Peyer's patch (tissue), 4 donors: ENCODE results near the gene C3orf52.

Source experiments
- CTCF ChIP-seq, 6 experiments: fragments of 450-650 bp in 4 of 6; fragments of 200-600 bp in 2 of 6; sonication (generic) in 1 of 6; IDR thresholded peaks; one replicate each; pipeline ENCODE4 v1.5.1; 2017 to 2019; ENCODE audit warnings: antibody characterized with exemption in 6 of 6, mild to moderate bottlenecking in 3 of 6, moderate library complexity in 1 of 6
- POLR2A ChIP-seq, 2 donors: fragments of 450-650 bp; IDR thresholded peaks; one replicate each; pipeline ENCODE4 v1.5.1; 2017; ENCODE audit warnings: antibody characterized with exemption in 2 of 2, mild to moderate bottlenecking in 2 of 2, moderate library complexity in 2 of 2

- TF ChIP-seq POLR2A (IDR thresholded peaks at IDR 0.05) = no peak
- no peak for TF ChIP-seq CTCF (IDR thresholded peaks at IDR 0.05)
These were observed 38.9 kb downstream of the C3orf52 start for GRCh38 chr3:112124907-112125607.
